Uterus (tissue), 4 donors: ENCODE data around the gene GREB1. TPM values are rescaled to one million over a fixed set of nuclear protein-coding genes. Genes with fewer than 3 reads are reported as not detected.

ENCODE experiments used
- DNase-seq, 2 donors: peaks; one replicate each; pipeline ENCODE4 v3.0.0-alpha.2; 2019 to 2020
- H3K27ac ChIP-seq, 2 donors: fragments of 200-600 bp; sonication (generic); 1 replicate in 1 of 2; 2 replicates in 1 of 2; pipeline ENCODE4 v1.5.1; 2016 to 2018
- H3K27me3 ChIP-seq, 2 donors: fragments of 200-600 bp; sonication (generic); one replicate each; pipeline ENCODE4 v1.5.1; 2018 to 2019; ENCODE audit warnings: control low read depth in 1 of 2
- H3K36me3 ChIP-seq, 2 donors: fragments of 200-600 bp; sonication (generic); one replicate each; pipeline ENCODE4 v1.5.1; 2019; ENCODE audit warnings: control low read depth in 1 of 2
- H3K4me1 ChIP-seq, 2 donors: fragments of 200-600 bp; sonication (generic); one replicate each; pipeline ENCODE4 v1.5.1; 2018 to 2019; ENCODE audit warnings: control low read depth in 1 of 2
- H3K4me3 ChIP-seq, 2 donors: fragments of 200-600 bp; sonication (generic); 1 replicate in 1 of 2; 2 replicates in 1 of 2; pipeline ENCODE4 v1.5.1; 2018 to 2019; ENCODE audit warnings: mild to moderate bottlenecking in 1 of 2
- H3K9me3 ChIP-seq, 2 donors: fragments of 200-600 bp; sonication (generic); one replicate each; pipeline ENCODE4 v1.5.1; 2019; ENCODE audit warnings: control low read depth in 1 of 2
- POLR2A ChIP-seq, 2 donors: fragments of 450-650 bp; IDR thresholded peaks; one replicate each; pipeline ENCODE4 v1.6.1; 2016; ENCODE audit warnings: antibody characterized with exemption in 2 of 2, mild to moderate bottlenecking in 1 of 2, moderate library complexity in 1 of 2
- intact Hi-C: fragments of 100-400 bp; cut with DNase I; formaldehyde crosslinking; loops from one replicate; pipeline ENCODE4 v1.15.1; 2023; ENCODE audit warnings: low total_unique reads
- total RNA-seq, 4 donors: library from RNA; depleted of rRNA in 3 of 4; stranded (reverse); fragments of >200 nt in 3 of 4; gene quantifications; one replicate each; pipeline versions ENCODE4 v1.1.0 to v1.2.4, GENCODE V29; 2014 to 2023
- TF ChIP-seq, protein P1 (sequence below), 4 experiments: fragments of 200-600 bp in 2 of 4; fragments of 450-650 bp in 2 of 4; sonication (generic) in 2 of 4; IDR thresholded peaks; one replicate each; pipeline ENCODE4 v1.5.1; 2016 to 2019; ENCODE audit warnings: antibody characterized with exemption in 4 of 4, mild to moderate bottlenecking in 2 of 4, moderate library complexity in 1 of 4
- donor health status: DM: yes; HTN: yes; CAD: no.

GREB1 gene
- total RNA-seq, 4 donors from 2014 or later = 20.3 to 166 (median 78.8) TPM

DNA sequence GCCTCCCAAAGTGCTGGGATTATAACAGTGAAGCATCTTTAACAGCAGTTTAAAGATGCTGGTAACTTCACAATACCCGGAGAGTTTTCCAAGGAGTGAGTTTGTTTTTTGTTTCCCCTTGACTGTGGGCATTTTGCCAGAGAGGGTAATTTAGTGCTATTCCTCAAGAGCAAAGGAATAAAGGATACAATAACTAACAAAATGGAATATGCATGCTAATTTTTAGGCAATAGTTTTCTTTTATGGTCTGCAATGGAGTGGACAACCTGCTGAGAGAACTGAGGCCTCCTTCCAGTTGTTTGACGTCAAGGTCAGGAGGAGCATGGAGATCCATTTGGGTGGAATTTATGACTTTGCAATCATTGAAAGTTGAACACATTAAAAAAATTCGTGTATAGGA, 15.9 kb upstream of the GREB1 start:
- peaks cover 0 to 4% of the 10 kb centered on the region in 2 donors for H3K4me1 ChIP-seq
- H3K9me3 ChIP-seq = no peaks in the 10 kb centered on the region
- H3K27me3 ChIP-seq = no peaks in the 10 kb centered on the region
- no peak overlapping the region for H3K4me3 ChIP-seq
- H3K27ac ChIP-seq = peak overlapping the region; percentile 7 to 89
- H3K36me3 ChIP-seq = no peaks in the 10 kb centered on the region
- intact Hi-C loops = no loop called here
- TF ChIP-seq, protein P1, sequence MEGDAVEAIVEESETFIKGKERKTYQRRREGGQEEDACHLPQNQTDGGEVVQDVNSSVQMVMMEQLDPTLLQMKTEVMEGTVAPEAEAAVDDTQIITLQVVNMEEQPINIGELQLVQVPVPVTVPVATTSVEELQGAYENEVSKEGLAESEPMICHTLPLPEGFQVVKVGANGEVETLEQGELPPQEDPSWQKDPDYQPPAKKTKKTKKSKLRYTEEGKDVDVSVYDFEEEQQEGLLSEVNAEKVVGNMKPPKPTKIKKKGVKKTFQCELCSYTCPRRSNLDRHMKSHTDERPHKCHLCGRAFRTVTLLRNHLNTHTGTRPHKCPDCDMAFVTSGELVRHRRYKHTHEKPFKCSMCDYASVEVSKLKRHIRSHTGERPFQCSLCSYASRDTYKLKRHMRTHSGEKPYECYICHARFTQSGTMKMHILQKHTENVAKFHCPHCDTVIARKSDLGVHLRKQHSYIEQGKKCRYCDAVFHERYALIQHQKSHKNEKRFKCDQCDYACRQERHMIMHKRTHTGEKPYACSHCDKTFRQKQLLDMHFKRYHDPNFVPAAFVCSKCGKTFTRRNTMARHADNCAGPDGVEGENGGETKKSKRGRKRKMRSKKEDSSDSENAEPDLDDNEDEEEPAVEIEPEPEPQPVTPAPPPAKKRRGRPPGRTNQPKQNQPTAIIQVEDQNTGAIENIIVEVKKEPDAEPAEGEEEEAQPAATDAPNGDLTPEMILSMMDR (IDR thresholded peaks at IDR 0.05) = no peak
- TF ChIP-seq POLR2A (IDR thresholded peaks at IDR 0.05) = no peak
- DNase-seq = peak in 1 of 2 donors; percentile 20

DNA sequence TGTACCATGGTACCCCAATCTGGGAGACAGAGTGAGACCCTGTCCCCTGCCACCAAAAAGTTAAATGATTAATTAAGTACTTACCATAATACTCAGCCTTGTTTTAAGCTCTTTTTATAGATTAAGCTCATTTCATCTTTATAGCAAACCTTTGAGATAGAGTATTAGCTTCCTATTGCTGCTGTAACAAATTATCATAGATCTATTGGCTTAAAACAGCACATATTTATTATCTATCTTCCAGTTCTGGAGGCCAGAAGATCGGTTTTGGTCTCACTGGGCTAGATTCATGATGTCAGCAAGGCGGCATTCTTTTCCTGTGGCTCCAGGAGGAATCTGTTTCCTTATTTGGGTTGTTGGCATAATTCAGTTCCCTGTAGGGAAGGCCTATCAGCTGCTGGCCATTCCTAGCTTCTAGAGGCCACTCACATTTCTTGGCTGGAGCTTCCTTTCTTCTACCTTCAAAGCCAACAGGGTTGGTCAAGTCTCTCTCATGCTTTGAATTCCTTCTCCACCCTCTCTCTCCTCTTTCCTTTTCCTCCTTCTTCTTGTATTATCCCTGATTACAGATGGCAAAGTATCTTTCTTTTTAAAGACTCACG, 13.7 kb upstream of the GREB1 start:
- Histone ChIP-seq H3K27me3 (no peaks in the 10 kb centered on the region), H3K9me3 (no peaks in the 10 kb centered on the region), H3K36me3 (no peaks in the 10 kb centered on the region), H3K4me3 (no peak overlapping the region), H3K4me1 (no peaks in the 10 kb centered on the region), H3K27ac (peak overlapping the region; percentile 46 to 89)
- intact Hi-C loops = no loop called here
- TF ChIP-seq, protein P1 (IDR thresholded peaks at IDR 0.05) = no peak
- no peak for TF ChIP-seq POLR2A (IDR thresholded peaks at IDR 0.05)
- no peak for DNase-seq

DNA sequence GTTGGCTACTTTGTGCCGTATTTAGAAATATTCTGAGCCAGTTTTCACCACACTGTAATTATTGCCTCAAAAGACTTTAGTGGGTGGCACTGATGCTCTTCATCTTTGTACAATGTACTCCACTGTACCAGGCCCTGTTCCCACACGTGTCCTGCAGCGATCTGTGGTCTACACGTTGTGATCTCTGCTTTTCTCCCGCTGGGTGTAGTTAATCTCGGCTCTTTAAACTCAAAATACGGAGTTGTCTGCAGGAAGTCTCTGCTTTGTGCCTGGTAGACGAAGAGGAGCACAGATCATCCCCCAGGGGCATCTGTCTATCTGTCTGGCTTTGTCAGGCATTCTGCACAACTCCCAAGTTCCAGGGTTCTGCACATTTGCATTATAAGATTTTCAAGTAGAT, 12.1 kb upstream of the GREB1 start:
- DNase-seq = no peak
- intact Hi-C loops = no loop called here
- TF ChIP-seq, protein P1 (IDR thresholded peaks at IDR 0.05) = no peak
- TF ChIP-seq POLR2A (IDR thresholded peaks at IDR 0.05) = no peak
- Histone ChIP-seq H3K4me1 (peaks cover 0 to 7% of the 10 kb centered on the region in 2 donors), H3K27ac (peak overlapping the region; percentile 46 to 89), H3K27me3 (no peaks in the 10 kb centered on the region), H3K9me3 (no peaks in the 10 kb centered on the region), H3K36me3 (no peaks in the 10 kb centered on the region), H3K4me3 (no peak overlapping the region)

DNA sequence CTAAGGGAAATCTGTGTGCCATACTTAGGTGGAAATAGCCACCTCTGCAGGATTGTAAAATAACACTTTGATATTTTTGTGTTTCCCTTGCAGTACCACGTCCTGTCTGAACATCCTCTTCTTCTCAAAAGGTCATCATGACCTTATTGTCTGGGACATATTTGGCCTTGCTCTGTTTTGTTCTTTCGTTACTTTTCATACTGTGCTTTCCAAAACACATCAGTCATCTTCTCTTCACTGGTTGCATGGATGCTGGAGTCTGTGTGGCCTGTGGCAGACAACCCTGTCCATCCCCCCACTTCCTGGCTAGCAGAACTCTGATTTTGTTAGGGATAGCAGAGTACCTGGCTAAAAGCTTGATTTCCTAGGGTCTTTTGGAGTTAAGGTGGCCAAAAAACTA, 9.4 kb upstream of the GREB1 start:
- Histone ChIP-seq H3K4me3 (no peak overlapping the region), H3K27me3 (no peaks in the 10 kb centered on the region), H3K9me3 (no peaks in the 10 kb centered on the region), H3K36me3 (no peaks in the 10 kb centered on the region), H3K4me1 (peaks cover 0 to 7% of the 10 kb centered on the region in 2 donors), H3K27ac (peak overlapping the region; percentile 77 to 89)
- TF ChIP-seq, protein P1 (IDR thresholded peaks at IDR 0.05) = peak in 1 of 4 experiments; percentile 58
- TF ChIP-seq POLR2A (IDR thresholded peaks at IDR 0.05) = no peak
- DNase-seq = peak; percentile 76 to 88
- intact Hi-C loops = no loop called here

DNA sequence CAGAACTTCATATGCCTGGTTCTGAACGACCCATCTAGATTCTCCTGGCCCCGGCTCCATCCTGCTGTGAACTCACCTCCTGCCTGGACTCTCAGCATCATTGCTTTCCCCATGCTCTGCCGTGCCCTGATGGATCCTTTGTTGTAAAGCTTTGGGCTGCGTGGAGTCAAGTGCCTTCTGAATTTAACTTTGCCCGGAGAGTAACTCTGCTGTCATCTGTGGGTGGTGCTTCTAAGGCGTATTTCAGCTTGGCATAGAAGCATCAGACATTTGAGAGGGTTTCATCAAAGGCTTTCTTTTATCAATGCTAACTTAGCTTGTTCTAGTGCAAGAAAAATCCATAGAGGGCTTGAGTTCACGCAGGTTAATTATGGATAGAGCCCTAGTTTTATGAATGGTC, 8.1 kb upstream of the GREB1 start:
- H3K36me3 ChIP-seq = no peaks in the 10 kb centered on the region
- peak overlapping the region; percentile 77 to 89 for H3K27ac ChIP-seq
- no peak overlapping the region for H3K4me3 ChIP-seq
- DNase-seq = no peak
- no peaks in the 10 kb centered on the region for H3K9me3 ChIP-seq
- no peak for TF ChIP-seq POLR2A (IDR thresholded peaks at IDR 0.05)
- TF ChIP-seq, protein P1 (IDR thresholded peaks at IDR 0.05) = no peak
- intact Hi-C loops = no loop called here
- peaks cover 0 to 7% of the 10 kb centered on the region in 2 donors for H3K4me1 ChIP-seq
- no peaks in the 10 kb centered on the region for H3K27me3 ChIP-seq
